Memory B cell (primary cell): ENCODE data around the gene GID4.
A peak's percentile ranks its signal among the peaks of the same experiment; 100 is the strongest.

ENCODE experiments used
- ATAC-seq: fragments of 150-1000 bp; cut with Tn5 transposase; 2 replicates; pipeline ENCODE4 v1.10.0; 2021; ENCODE audit warnings: low read depth, mild to moderate bottlenecking, moderate library complexity
- DNase-seq, 2 donors: peaks; one replicate each; pipeline ENCODE4 v3.0.0; 2022; ENCODE audit warnings: low spot score in 2 of 2
- H3K27ac Mint-ChIP-seq: one replicate; pipeline ENCODE4 v1.8.0; 2022; ENCODE audit warnings: mild to moderate bottlenecking, moderate library complexity, mixed read lengths
- H3K27me3 Mint-ChIP-seq: one replicate; pipeline ENCODE4 v1.8.0; 2022; ENCODE audit warnings: mixed read lengths
- H3K36me3 Mint-ChIP-seq: one replicate; pipeline ENCODE4 v1.8.0; 2022; ENCODE audit warnings: mild to moderate bottlenecking, mixed read lengths
- H3K4me1 Mint-ChIP-seq: one replicate; pipeline ENCODE4 v1.8.0; 2022; ENCODE audit warnings: mixed read lengths
- H3K4me3 Mint-ChIP-seq: one replicate; pipeline ENCODE4 v1.8.0; 2022; ENCODE audit warnings: mild to moderate bottlenecking, moderate library complexity, mixed read lengths
- H3K9me3 Mint-ChIP-seq: one replicate; pipeline ENCODE4 v1.8.0; 2022; ENCODE audit warnings: mixed read lengths

GID4 gene

GRCh38 chr17:18025945-18026776 lies 13.0 kb upstream of the GID4 start:
- no peaks in the 10 kb centered on the region for H3K4me1 Mint-ChIP-seq
- no peak for DNase-seq
- no peaks in the 10 kb centered on the region for H3K9me3 Mint-ChIP-seq
- H3K27me3 Mint-ChIP-seq: no peaks in the 10 kb centered on the region
- H3K27ac Mint-ChIP-seq: no peak overlapping the region
- no peak overlapping the region for H3K4me3 Mint-ChIP-seq
- peaks cover 11% of the 10 kb centered on the region for H3K36me3 Mint-ChIP-seq
- no peak for ATAC-seq

GRCh38 chr17:18027280-18027679 lies 11.9 kb upstream of the GID4 start:
- Mint-ChIP-seq H3K36me3 (peaks cover 11% of the 10 kb centered on the region), H3K4me3 (no peak overlapping the region), H3K27me3 (no peaks in the 10 kb centered on the region), H3K4me1 (no peaks in the 10 kb centered on the region), H3K27ac (no peak overlapping the region), H3K9me3 (no peaks in the 10 kb centered on the region)
- ATAC-seq (no peak), DNase-seq (no peak)

- H3K4me3 Mint-ChIP-seq: no peak overlapping the region
- H3K27me3 Mint-ChIP-seq: no peaks in the 10 kb centered on the region
- no peaks in the 10 kb centered on the region for H3K9me3 Mint-ChIP-seq
- peaks cover 3% of the 10 kb centered on the region for H3K4me1 Mint-ChIP-seq
- ATAC-seq: no peak
- H3K36me3 Mint-ChIP-seq: peaks cover 11% of the 10 kb centered on the region
- DNase-seq: no peak
- no peak overlapping the region for H3K27ac Mint-ChIP-seq
Measured at GRCh38 chr17:18028114-18028951, 10.9 kb upstream of the GID4 start.

GRCh38 chr17:18028952-18029540 lies 10.2 kb upstream of the GID4 start:
- no peak overlapping the region for H3K4me3 Mint-ChIP-seq
- H3K36me3 Mint-ChIP-seq: peaks cover 11% of the 10 kb centered on the region
- peaks cover 7% of the 10 kb centered on the region for H3K4me1 Mint-ChIP-seq
- no peak overlapping the region for H3K27ac Mint-ChIP-seq
- no peaks in the 10 kb centered on the region for H3K9me3 Mint-ChIP-seq
- no peak for ATAC-seq
- DNase-seq: no peak
- H3K27me3 Mint-ChIP-seq: no peaks in the 10 kb centered on the region

- H3K9me3 Mint-ChIP-seq: no peaks in the 10 kb centered on the region
- H3K36me3 Mint-ChIP-seq: no peaks in the 10 kb centered on the region
- H3K4me1 Mint-ChIP-seq: peaks cover 11% of the 10 kb centered on the region
- H3K4me3 Mint-ChIP-seq: no peak overlapping the region
- no peaks in the 10 kb centered on the region for H3K27me3 Mint-ChIP-seq
- DNase-seq (no peak), ATAC-seq (no peak)
- H3K27ac Mint-ChIP-seq: no peak overlapping the region
Measured at GRCh38 chr17:18031955-18032354, 7.3 kb upstream of the GID4 start.

- peak; percentile 80 for ATAC-seq
- Mint-ChIP-seq H3K27me3 (no peaks in the 10 kb centered on the region), H3K4me1 (peaks cover 24% of the 10 kb centered on the region), H3K27ac (peak overlapping the region; percentile 64), H3K36me3 (no peaks in the 10 kb centered on the region), H3K9me3 (no peaks in the 10 kb centered on the region), H3K4me3 (no peak overlapping the region)
- DNase-seq: peak; percentile 49 to 63
Measured at GRCh38 chr17:18033442-18034099, 5.6 kb upstream of the GID4 start.

GRCh38 chr17:18035704-18036103 lies 3.5 kb upstream of the GID4 start:
- H3K27me3 Mint-ChIP-seq: no peaks in the 10 kb centered on the region

GRCh38 chr17:18037486-18037885 lies 1.7 kb upstream of the GID4 start:
- H3K9me3 Mint-ChIP-seq: no peaks in the 10 kb centered on the region

More at GRCh38 chr17:18035704-18036103, 3.5 kb upstream of the GID4 start:
- Mint-ChIP-seq H3K4me3 (no peak overlapping the region), H3K36me3 (no peaks in the 10 kb centered on the region), H3K27ac (no peak overlapping the region), H3K4me1 (peaks cover 31% of the 10 kb centered on the region), H3K9me3 (no peaks in the 10 kb centered on the region)
- DNase-seq (no peak), ATAC-seq (no peak)

GRCh38 chr17:18038149-18038850 lies 908 bp upstream of the GID4 start:
- ATAC-seq (peak; percentile 27), DNase-seq (peak in 1 of 2 donors; percentile 44)
- H3K4me1 Mint-ChIP-seq: peaks cover 43% of the 10 kb centered on the region
- H3K27me3 Mint-ChIP-seq: no peaks in the 10 kb centered on the region
- H3K9me3 Mint-ChIP-seq: no peaks in the 10 kb centered on the region
- peaks cover 2% of the 10 kb centered on the region for H3K36me3 Mint-ChIP-seq
- H3K4me3 Mint-ChIP-seq: peak overlapping the region; percentile 87
- peak overlapping the region; percentile 58 for H3K27ac Mint-ChIP-seq

More at GRCh38 chr17:18037486-18037885, 1.7 kb upstream of the GID4 start:
- DNase-seq (peak in 1 of 2 donors; percentile 31), ATAC-seq (no peak)
- Mint-ChIP-seq H3K27ac (peak overlapping the region; percentile 58), H3K4me3 (peak overlapping the region; percentile 87), H3K27me3 (no peaks in the 10 kb centered on the region), H3K36me3 (no peaks in the 10 kb centered on the region), H3K4me1 (peaks cover 43% of the 10 kb centered on the region)

GRCh38 chr17:18039535-18040260 lies 490 bp downstream of the GID4 start:
- DNase-seq (peak in 1 of 2 donors; percentile 24), ATAC-seq (peak; percentile 28)
- Mint-ChIP-seq H3K27me3 (no peaks in the 10 kb centered on the region), H3K27ac (peak overlapping the region; percentile 58), H3K4me3 (peak overlapping the region; percentile 87), H3K36me3 (peaks cover 2% of the 10 kb centered on the region), H3K4me1 (peaks cover 39% of the 10 kb centered on the region), H3K9me3 (no peaks in the 10 kb centered on the region)

GRCh38 chr17:18040261-18040858 lies 1.2 kb downstream of the GID4 start:
- Mint-ChIP-seq H3K4me1 (peaks cover 39% of the 10 kb centered on the region), H3K27me3 (no peaks in the 10 kb centered on the region), H3K36me3 (peaks cover 2% of the 10 kb centered on the region), H3K9me3 (no peaks in the 10 kb centered on the region), H3K4me3 (peak overlapping the region; percentile 83), H3K27ac (peak overlapping the region; percentile 58)
- no peak for DNase-seq
- ATAC-seq: no peak

GRCh38 chr17:18041776-18042175 lies 2.6 kb downstream of the GID4 start:
- H3K4me1 Mint-ChIP-seq: peaks cover 35% of the 10 kb centered on the region
- no peaks in the 10 kb centered on the region for H3K9me3 Mint-ChIP-seq
- H3K4me3 Mint-ChIP-seq: peak overlapping the region; percentile 52
- no peaks in the 10 kb centered on the region for H3K27me3 Mint-ChIP-seq
- no peak overlapping the region for H3K27ac Mint-ChIP-seq
- DNase-seq: no peak
- no peak for ATAC-seq
- peaks cover 2% of the 10 kb centered on the region for H3K36me3 Mint-ChIP-seq
